ENCODE measurements around the gene FIGLA. TPM values are rescaled to one million over a fixed set of nuclear protein-coding genes. Genes with fewer than 3 reads are reported as not detected.
"Not testable (repeated sequence)": the region's sequence is repeated elsewhere in the genome, so short reads cannot be mapped to it uniquely, and the experiment has no call there.

The FIGLA gene
- total RNA-seq, 1 experiment from 2014 or later = not detected

GRCh38 chr2:70743068-70743467 is 47.4 kb downstream of the FIGLA start:
- no peaks in the 10 kb centered on the region for H3K27me3 ChIP-seq (ENCODE audit: insufficient read depth, low read length)
- H3K18ac ChIP-seq (ENCODE audit: insufficient read length, low read depth, low read length) = no peak overlapping the region
- no peak overlapping the region for H2AFZ ChIP-seq (ENCODE audit: low read length)
- H3K4me2 ChIP-seq (ENCODE audit: insufficient read depth, insufficient read length, low read length) = no peak overlapping the region
- DNase-seq = no peak
- no peak overlapping the region for H3K23ac ChIP-seq (ENCODE audit: insufficient read length, low read depth, low read length)
- H3K9me3 ChIP-seq (ENCODE audit: control insufficient read depth, low read depth, low read length) = no peaks in the 10 kb centered on the region
- no peak overlapping the region for H3K27ac ChIP-seq (ENCODE audit: insufficient read length, low read depth, low read length)
- peaks cover 0 to 3% of the 10 kb centered on the region in 2 experiments; a peak in 1 of 5 replicates for H3K9me3 Mint-ChIP-seq
- no peaks in the 10 kb centered on the region for H4K20me1 ChIP-seq (ENCODE audit: control insufficient read depth, insufficient read depth, insufficient read length)
- no peak overlapping the region for H4K91ac ChIP-seq (ENCODE audit: insufficient read length, low read depth, low read length)
- H2AK5ac ChIP-seq (ENCODE audit: insufficient read length, low read length) = no peak overlapping the region
- H3K56ac ChIP-seq (ENCODE audit: insufficient read length, low read depth, low read length) = no peak overlapping the region
- H3K9ac ChIP-seq (ENCODE audit: extremely low read depth, insufficient read length, low read length) = no peak overlapping the region
- no peak overlapping the region for H2BK12ac ChIP-seq (ENCODE audit: insufficient read length, low read depth, low read length)
- no peaks in the 10 kb centered on the region for H3K23me2 ChIP-seq (ENCODE audit: insufficient read length, low read depth, low read length, poor library complexity, severe bottlenecking)
- no peak overlapping the region for H3T11ph ChIP-seq (ENCODE audit: low read length)
- no peak overlapping the region for H3K4me3 Mint-ChIP-seq
- peaks cover 60% of the 10 kb centered on the region; the same call in 1 of the 2 replicates for H3K79me2 ChIP-seq (ENCODE audit: insufficient read depth, low read length)
- peaks cover 8% of the 10 kb centered on the region for H3K79me1 ChIP-seq (ENCODE audit: insufficient read depth, low read depth, low read length, poor library complexity, severe bottlenecking)
- H3K36me3 Mint-ChIP-seq (ENCODE audit: insufficient read depth in 1 of 3, low read depth in 3 of 3) = peaks cover 8 to 14% (median 10%) of the 10 kb centered on the region in 3 experiments; a peak in 6 of 7 replicates
- no peak overlapping the region for H2BK20ac ChIP-seq (ENCODE audit: low read depth, low read length, poor library complexity, severe bottlenecking)
- H3K4me1 ChIP-seq (ENCODE audit: insufficient read depth, low read length) = peaks cover 14% of the 10 kb centered on the region
- no peak overlapping the region for H3K27ac Mint-ChIP-seq
- no peak overlapping the region for H3K4ac ChIP-seq (ENCODE audit: low read depth, low read length)
- peaks cover 36 to 46% of the 10 kb centered on the region in 2 experiments for H3K4me1 Mint-ChIP-seq
- no peaks in the 10 kb centered on the region for H3K27me3 Mint-ChIP-seq (ENCODE audit: low read depth)
- H2BK120ac ChIP-seq (ENCODE audit: low read depth, low read length, poor library complexity, severe bottlenecking) = no peak overlapping the region
- H2BK15ac ChIP-seq (ENCODE audit: low read depth, low read length) = no peak overlapping the region
- no peak overlapping the region for H4K5ac ChIP-seq (ENCODE audit: insufficient read length, low read depth, low read length)
- H4K8ac ChIP-seq (replicated peaks; ENCODE audit: insufficient read length, low read depth, low read length) = no peak overlapping the region
- no peak for TF ChIP-seq CTCF (conservative IDR thresholded peaks at IDR 0.05)
- no peak overlapping the region for H3K14ac ChIP-seq (ENCODE audit: insufficient read depth, low read length)
- no peak overlapping the region for H2BK5ac ChIP-seq (ENCODE audit: insufficient read length, low read length)
- WGBS (ENCODE audit: extremely low coverage, insufficient read length, low lambda C conversion rate) = no CpG with 5 or more reads among the region's 4 CpGs

GRCh38 chr2:70739492-70739891 is 51.0 kb downstream of the FIGLA start:
- H4K20me1 ChIP-seq (ENCODE audit: control insufficient read depth, insufficient read depth, insufficient read length) = not testable (repeated sequence)
- H3K79me2 ChIP-seq (ENCODE audit: insufficient read depth, low read length) = peaks cover 50% of the 10 kb centered on the region; the same call in 1 of the 2 replicates
- peaks cover 39 to 46% of the 10 kb centered on the region in 2 experiments for H3K4me1 Mint-ChIP-seq

More at GRCh38 chr2:70739492-70739891, 51.0 kb downstream of the FIGLA start:
- not testable (repeated sequence) for H2AK5ac ChIP-seq (ENCODE audit: insufficient read length, low read length); H2BK15ac ChIP-seq (ENCODE audit: low read depth, low read length); H3K27ac Mint-ChIP-seq; H2AFZ ChIP-seq (ENCODE audit: low read length); H3K4ac ChIP-seq (ENCODE audit: low read depth, low read length); H3K56ac ChIP-seq (ENCODE audit: insufficient read length, low read depth, low read length); H3K4me1 ChIP-seq (ENCODE audit: insufficient read depth, low read length); H3K27me3 Mint-ChIP-seq (ENCODE audit: low read depth); H3K14ac ChIP-seq (ENCODE audit: insufficient read depth, low read length); H3K4me3 Mint-ChIP-seq; H4K91ac ChIP-seq (ENCODE audit: insufficient read length, low read depth, low read length); H3T11ph ChIP-seq (ENCODE audit: low read length); H4K5ac ChIP-seq (ENCODE audit: insufficient read length, low read depth, low read length); H2BK20ac ChIP-seq (ENCODE audit: low read depth, low read length, poor library complexity, severe bottlenecking); H3K27ac ChIP-seq (ENCODE audit: insufficient read length, low read depth, low read length); H3K9ac ChIP-seq (ENCODE audit: extremely low read depth, insufficient read length, low read length); H3K27me3 ChIP-seq (ENCODE audit: insufficient read depth, low read length); H4K8ac ChIP-seq (replicated peaks; ENCODE audit: insufficient read length, low read depth, low read length); H3K79me1 ChIP-seq (ENCODE audit: insufficient read depth, low read depth, low read length, poor library complexity, severe bottlenecking); H2BK120ac ChIP-seq (ENCODE audit: low read depth, low read length, poor library complexity, severe bottlenecking); H3K9me3 ChIP-seq (ENCODE audit: control insufficient read depth, low read depth, low read length); H3K23ac ChIP-seq (ENCODE audit: insufficient read length, low read depth, low read length); H3K36me3 Mint-ChIP-seq (ENCODE audit: insufficient read depth in 1 of 3, low read depth in 3 of 3); H3K9me3 Mint-ChIP-seq; H3K23me2 ChIP-seq (ENCODE audit: insufficient read length, low read depth, low read length, poor library complexity, severe bottlenecking); H2BK5ac ChIP-seq (ENCODE audit: insufficient read length, low read length); H3K18ac ChIP-seq (ENCODE audit: insufficient read length, low read depth, low read length); DNase-seq; H2BK12ac ChIP-seq (ENCODE audit: insufficient read length, low read depth, low read length); H3K4me2 ChIP-seq (ENCODE audit: insufficient read depth, insufficient read length, low read length)
- no CpG with 5 or more reads among the region's 1 CpG for WGBS (ENCODE audit: extremely low coverage, insufficient read length, low lambda C conversion rate)

All from H9 (cell line).